Measurements from ENCODE around the gene ZNF593.

The ZNF593 gene

GRCh38 chr1:26213335-26213905 lies 43.7 kb downstream of the ZNF593 start:
- no peak for DNase-seq

DNA sequence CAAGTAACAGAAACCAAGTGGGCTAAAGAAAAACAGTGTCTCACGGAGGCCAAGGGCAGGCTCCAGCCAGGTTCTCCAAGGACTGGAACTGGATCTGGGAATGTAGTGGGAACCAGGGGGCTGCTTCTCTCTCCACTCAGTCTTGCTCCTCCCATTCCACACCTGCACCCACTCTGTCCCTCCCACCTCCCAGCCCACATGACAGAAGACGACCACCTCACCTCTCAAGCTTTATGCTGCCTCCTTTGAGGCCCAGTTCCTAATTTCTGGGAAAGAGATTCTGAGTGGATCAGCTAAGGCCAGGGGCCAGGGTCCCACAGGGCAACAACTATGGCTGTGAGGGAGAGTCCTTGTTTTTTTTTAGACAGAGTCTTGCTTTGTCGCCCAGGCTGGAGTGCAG lies 45.5 kb downstream of the ZNF593 start:
- DNase-seq, result no peak

- no peak for DNase-seq
Measured at GRCh38 chr1:26218906-26219494, 49.3 kb downstream of the ZNF593 start.

Data from OCI-M1 (cell line).